PC-9 (cell line): ENCODE measurements around the gene NSF. TPM values are rescaled to one million over a fixed set of nuclear protein-coding genes. Genes with fewer than 3 reads are reported as not detected.
"Not testable (repeated sequence)": the region's sequence is repeated elsewhere in the genome, so short reads cannot be mapped to it uniquely, and the experiment has no call there.

Experiments
- BruUV-seq: library from RNA; stranded (reverse); fragments of 400-500 nt; replicated peaks from 2 replicates; lab custom pipeline; 2021; lab: Mats Ljungman, UMichigan
- CTCF ChIA-PET: fragments of 300-600 bp; sonication (Branson Sonifier 250); formaldehyde crosslinking; loops from one replicate; lab custom pipeline; 2022; ENCODE audit warnings: antibody characterized with exemption; lab: Charles Lee
- POLR2A ChIA-PET: fragments of 300-600 bp; sonication (Branson Sonifier 250); formaldehyde crosslinking; loops from one replicate; lab custom pipeline; 2022; ENCODE audit warnings: antibody characterized with exemption; ENCODE audit not compliant: unreplicated experiment; lab: Charles Lee
- DNase-seq, 2 experiments: peaks; one replicate each; pipeline versions ENCODE4 v3.0.0 to v3.0.0-alpha.2; 2015 to 2022; ENCODE audit warnings: mixed read lengths in 1 of 2
- H2AFZ ChIP-seq: fragments of 200-600 bp; sonication (generic); 2 replicates; pipeline ENCODE4 v1.8.1; 2017; ENCODE audit warnings: antibody characterized with exemption
- H3F3A ChIP-seq: fragments of 200-600 bp; sonication (generic); 2 replicates; pipeline ENCODE4 v1.8.1; 2017; ENCODE audit warnings: antibody characterized with exemption, mild to moderate bottlenecking, low read depth; ENCODE audit not compliant: insufficient read depth
- H3K27ac ChIP-seq: fragments of 200-600 bp; sonication (generic); 2 replicates; pipeline ENCODE4 v1.6.1; 2016; ENCODE audit warnings: mixed run types
- H3K27me3 ChIP-seq: fragments of 200-600 bp; sonication (generic); 2 replicates; pipeline ENCODE4 v1.6.1; 2016; ENCODE audit warnings: low read depth, mixed run types; ENCODE audit not compliant: insufficient read depth
- H3K36me3 ChIP-seq: fragments of 200-600 bp; sonication (generic); 2 replicates; pipeline ENCODE4 v1.6.1; 2016; ENCODE audit warnings: low read depth, mixed run types
- H3K4me1 ChIP-seq: fragments of 200-600 bp; sonication (generic); replicated peaks from 2 replicates; pipeline ENCODE4 v1.6.1; 2016; ENCODE audit warnings: mixed run types; ENCODE audit not compliant: insufficient read depth
- H3K4me2 ChIP-seq: fragments of 200-600 bp; sonication (generic); 2 replicates; pipeline ENCODE4 v1.6.1; 2017; ENCODE audit warnings: mixed run types
- H3K4me3 ChIP-seq: fragments of 200-600 bp; sonication (generic); 2 replicates; pipeline ENCODE4 v1.6.1; 2016; ENCODE audit warnings: mixed run types
- H3K79me2 ChIP-seq: fragments of 200-600 bp; sonication (generic); 2 replicates; pipeline ENCODE4 v1.6.1; 2017; ENCODE audit warnings: low read depth, mixed run types
- H3K9me2 ChIP-seq: fragments of 200-600 bp; sonication (generic); 2 replicates; pipeline ENCODE4 v1.8.1; 2017; ENCODE audit warnings: mild to moderate bottlenecking; ENCODE audit not compliant: insufficient read depth
- H3K9me3 ChIP-seq: fragments of 200-600 bp; sonication (generic); 2 replicates; pipeline ENCODE4 v1.8.1; 2016; ENCODE audit warnings: low read depth; ENCODE audit not compliant: insufficient read depth
- H4K20me1 ChIP-seq: fragments of 200-600 bp; sonication (generic); 2 replicates; pipeline ENCODE4 v1.8.1; 2017; ENCODE audit not compliant: insufficient read depth
- intact Hi-C: fragments of 100-400 bp; cut with micrococcal nuclease; formaldehyde crosslinking; loops from one replicate; pipeline ENCODE4 v1.10.0; 2022; ENCODE audit not compliant: unreplicated experiment
- total RNA-seq: library from RNA; stranded (reverse); gene quantifications from 2 replicates; pipeline ENCODE4 v1.2.3, GENCODE V29; 2021

The NSF gene
- total RNA-seq, 1 experiment from 2014 or later = 40.0 TPM

GRCh38 chr17:46579083-46580075, 11.1 kb upstream of the NSF start, which contains the start of gene ARL17A:
Gene ARL17A (minus strand): TSS chr17:46579691. CDS start chr17:46576322, 3,369 bp downstream.
- H3K79me2 ChIP-seq, CTCF ChIA-PET, intact Hi-C loops, H3F3A ChIP-seq, H3K36me3 ChIP-seq, BruUV-seq, H4K20me1 ChIP-seq, H3K4me1 ChIP-seq, H3K27me3 ChIP-seq, H3K9me3 ChIP-seq, H3K9me2 ChIP-seq, POLR2A ChIA-PET, H2AFZ ChIP-seq: not testable (repeated sequence)
- peak within 1 kb of the TSS; percentile 73 for H3K27ac ChIP-seq
- peak within 1 kb of the TSS; percentile 49; the same call in 1 of the 2 replicates for H3K4me3 ChIP-seq
- peak within 1 kb of the TSS; percentile 69 for H3K4me2 ChIP-seq
- DNase-seq = peak in 1 of 2 experiments; percentile 81

DNA sequence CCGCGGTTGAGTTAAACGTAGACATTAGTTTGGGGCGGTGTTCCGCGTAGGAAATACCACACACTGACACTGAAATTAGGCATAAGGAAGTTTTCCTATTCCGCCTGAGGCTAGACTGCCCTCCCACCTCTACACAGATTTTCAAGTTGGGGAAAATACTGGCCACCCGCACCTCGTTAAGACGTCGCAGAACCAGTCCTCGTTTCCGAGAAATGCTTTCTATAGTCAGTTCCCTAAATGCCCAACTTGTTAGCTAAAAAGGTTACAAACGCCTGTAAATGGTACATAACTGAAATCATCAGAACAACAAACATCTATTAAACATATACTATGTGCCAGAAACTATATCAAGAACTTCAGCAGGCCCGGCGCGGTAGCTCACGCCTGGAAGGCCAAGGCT, 10.4 kb upstream of the NSF start:
- H3K36me3 ChIP-seq, DNase-seq, POLR2A ChIA-PET, intact Hi-C loops, H4K20me1 ChIP-seq, H3K79me2 ChIP-seq, H2AFZ ChIP-seq, H3K27me3 ChIP-seq, H3K9me3 ChIP-seq, H3F3A ChIP-seq, CTCF ChIA-PET, H3K9me2 ChIP-seq, H3K4me1 ChIP-seq: not testable (repeated sequence)
- Histone ChIP-seq H3K4me3 (peak overlapping the region; percentile 49; the same call in 1 of the 2 replicates), H3K27ac (peak overlapping the region; percentile 73), H3K4me2 (peak overlapping the region; percentile 69)
- TSS peak; percentile 88 for BruUV-seq

- H3K4me3 ChIP-seq, H3F3A ChIP-seq, H2AFZ ChIP-seq, H3K4me2 ChIP-seq, H3K27ac ChIP-seq, intact Hi-C loops, H3K4me1 ChIP-seq, H3K9me3 ChIP-seq, DNase-seq, H3K79me2 ChIP-seq, BruUV-seq, H3K36me3 ChIP-seq, H3K9me2 ChIP-seq, H4K20me1 ChIP-seq, H3K27me3 ChIP-seq, POLR2A ChIA-PET: not testable (repeated sequence)
- CTCF ChIA-PET = interaction anchor here (0.6 kb wide), 1 partner anchor 423 kb away, joined by 3 read pairs; no protein-coding TSS in a partner anchor
Observed at GRCh38 chr17:46585444-46585843, 5.0 kb upstream of the NSF start.

- H3K4me2 ChIP-seq, H4K20me1 ChIP-seq, POLR2A ChIA-PET, BruUV-seq, CTCF ChIA-PET, H3F3A ChIP-seq, H2AFZ ChIP-seq, H3K4me3 ChIP-seq, H3K79me2 ChIP-seq, H3K27ac ChIP-seq, H3K36me3 ChIP-seq, intact Hi-C loops, H3K9me2 ChIP-seq, H3K9me3 ChIP-seq, H3K4me1 ChIP-seq, DNase-seq, H3K27me3 ChIP-seq: not testable (repeated sequence)
Observed at GRCh38 chr17:46591332-46591731, 863 bp downstream of the NSF start.

DNA sequence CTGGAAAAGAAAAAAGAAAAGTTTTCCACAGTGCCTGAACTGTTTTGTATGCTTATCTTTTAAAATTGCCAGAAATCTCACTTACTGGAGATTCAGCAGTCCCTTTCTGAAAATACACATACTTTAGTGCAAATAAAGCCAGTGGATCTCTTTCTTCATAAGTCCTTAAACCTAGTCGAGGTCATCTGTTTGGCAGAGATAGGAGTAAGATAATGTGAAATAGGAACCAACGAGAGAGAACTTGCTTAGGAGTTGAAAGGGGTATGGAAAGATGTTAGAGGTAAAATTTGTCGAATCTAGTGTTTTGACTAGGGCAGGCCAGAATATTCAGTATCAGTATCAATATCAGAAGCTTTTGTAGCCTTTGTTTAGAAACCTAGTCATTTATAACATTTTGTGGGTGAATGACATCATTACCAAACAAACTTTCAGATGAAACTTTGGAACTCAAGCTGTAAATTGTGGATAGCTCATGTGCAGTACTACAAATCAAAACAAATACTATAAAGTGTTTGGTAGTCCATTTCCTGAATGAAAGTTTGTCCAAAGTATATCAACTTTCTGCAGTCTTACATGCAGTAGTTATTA, 8.0 kb downstream of the NSF start:
- H4K20me1 ChIP-seq, H3K9me2 ChIP-seq, H3K9me3 ChIP-seq, DNase-seq, H3K27me3 ChIP-seq, H3K79me2 ChIP-seq, intact Hi-C loops, H3K4me1 ChIP-seq, H3K4me3 ChIP-seq, BruUV-seq, H3F3A ChIP-seq, H2AFZ ChIP-seq, CTCF ChIA-PET, H3K4me2 ChIP-seq, H3K27ac ChIP-seq, POLR2A ChIA-PET, H3K36me3 ChIP-seq: not testable (repeated sequence)

DNA sequence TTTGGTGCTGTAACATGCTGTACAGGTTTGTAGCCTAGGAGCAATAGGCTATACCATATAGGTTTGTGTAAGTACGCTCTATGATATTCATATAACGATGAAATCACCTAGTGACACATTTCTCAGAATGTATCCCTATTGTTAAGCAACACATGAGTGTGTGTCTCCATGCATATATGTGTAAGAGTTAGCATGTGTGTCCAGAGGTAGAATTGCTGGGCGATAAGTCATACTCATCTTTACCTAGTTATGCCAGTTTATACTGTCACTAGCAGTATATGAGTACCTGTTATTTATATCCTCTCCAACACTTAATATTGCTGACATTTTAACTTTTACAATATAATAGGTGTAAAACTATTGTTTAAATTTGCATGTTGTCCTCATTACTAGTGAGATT, 10.3 kb downstream of the NSF start:
- CTCF ChIA-PET, H3K4me1 ChIP-seq, DNase-seq, H3K4me3 ChIP-seq, H3K9me3 ChIP-seq, H3K36me3 ChIP-seq, H3K27ac ChIP-seq, H3K9me2 ChIP-seq, POLR2A ChIA-PET, intact Hi-C loops, H3K79me2 ChIP-seq, H3K27me3 ChIP-seq, H4K20me1 ChIP-seq, BruUV-seq, H3F3A ChIP-seq, H2AFZ ChIP-seq, H3K4me2 ChIP-seq: not testable (repeated sequence)

GRCh38 chr17:46603125-46603524, 12.7 kb downstream of the NSF start:
- H3K27me3 ChIP-seq, POLR2A ChIA-PET, H3K9me2 ChIP-seq, H3K9me3 ChIP-seq, H3K4me3 ChIP-seq, H3K79me2 ChIP-seq, DNase-seq, intact Hi-C loops, H3K27ac ChIP-seq, BruUV-seq, H4K20me1 ChIP-seq, CTCF ChIA-PET, H2AFZ ChIP-seq, H3F3A ChIP-seq, H3K36me3 ChIP-seq, H3K4me2 ChIP-seq, H3K4me1 ChIP-seq: not testable (repeated sequence)
